ENCODE results near the gene DUSP15. TPM values are rescaled to one million over a fixed set of nuclear protein-coding genes. Genes with fewer than 3 reads are reported as not detected.

DUSP15 gene
- total and polyA plus RNA-seq, 3 donors from 2014 or later = 175 to 274 (median 182) TPM

DNA sequence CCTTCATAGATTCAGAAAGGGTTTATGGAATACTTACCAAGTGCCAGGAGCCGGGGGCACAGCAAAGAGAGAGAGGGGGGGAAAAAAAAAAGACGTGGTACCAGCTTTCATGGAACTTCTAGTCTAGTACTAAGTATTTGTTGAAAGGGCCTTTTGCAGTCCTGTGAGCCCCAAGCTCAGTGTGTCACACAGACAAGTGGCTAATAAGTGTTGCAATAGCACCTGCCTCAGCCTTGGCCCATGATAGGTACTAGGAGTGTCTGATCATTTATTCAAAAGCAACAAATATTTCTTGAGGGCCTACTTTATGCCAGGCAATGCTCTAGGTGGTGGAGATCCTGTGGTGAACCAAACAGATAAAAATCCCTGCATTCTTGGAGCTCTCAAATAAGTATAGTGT lies 43.3 kb downstream of the DUSP15 start:
- H3K27ac ChIP-seq = no peak overlapping the region
- no peak overlapping the region for H3K4me3 ChIP-seq
- TF ChIP-seq, protein P1, sequence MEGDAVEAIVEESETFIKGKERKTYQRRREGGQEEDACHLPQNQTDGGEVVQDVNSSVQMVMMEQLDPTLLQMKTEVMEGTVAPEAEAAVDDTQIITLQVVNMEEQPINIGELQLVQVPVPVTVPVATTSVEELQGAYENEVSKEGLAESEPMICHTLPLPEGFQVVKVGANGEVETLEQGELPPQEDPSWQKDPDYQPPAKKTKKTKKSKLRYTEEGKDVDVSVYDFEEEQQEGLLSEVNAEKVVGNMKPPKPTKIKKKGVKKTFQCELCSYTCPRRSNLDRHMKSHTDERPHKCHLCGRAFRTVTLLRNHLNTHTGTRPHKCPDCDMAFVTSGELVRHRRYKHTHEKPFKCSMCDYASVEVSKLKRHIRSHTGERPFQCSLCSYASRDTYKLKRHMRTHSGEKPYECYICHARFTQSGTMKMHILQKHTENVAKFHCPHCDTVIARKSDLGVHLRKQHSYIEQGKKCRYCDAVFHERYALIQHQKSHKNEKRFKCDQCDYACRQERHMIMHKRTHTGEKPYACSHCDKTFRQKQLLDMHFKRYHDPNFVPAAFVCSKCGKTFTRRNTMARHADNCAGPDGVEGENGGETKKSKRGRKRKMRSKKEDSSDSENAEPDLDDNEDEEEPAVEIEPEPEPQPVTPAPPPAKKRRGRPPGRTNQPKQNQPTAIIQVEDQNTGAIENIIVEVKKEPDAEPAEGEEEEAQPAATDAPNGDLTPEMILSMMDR (IDR thresholded peaks at IDR 0.05) = no peak
- TF ChIP-seq POLR2A (IDR thresholded peaks at IDR 0.05) = no peak
- no peaks in the 10 kb centered on the region for H3K27me3 ChIP-seq
- no peak for DNase-seq
- 85 to 89% methylated on average over 2 of the region's 2 CpGs for WGBS, 2 donors
- H3K4me1 ChIP-seq = peaks cover 10% of the 10 kb centered on the region
- no peaks in the 10 kb centered on the region for H3K9me3 ChIP-seq
- no peaks in the 10 kb centered on the region for H3K36me3 ChIP-seq (ENCODE audit: low read depth, missing control alignments)
- intact Hi-C loops (cut with DNase I; ENCODE audit: low total_unique reads) = loop anchor here (10.0 kb wide), 1 partner anchor 128 kb away; the partner anchor contains the start of gene PDRG1

DNA sequence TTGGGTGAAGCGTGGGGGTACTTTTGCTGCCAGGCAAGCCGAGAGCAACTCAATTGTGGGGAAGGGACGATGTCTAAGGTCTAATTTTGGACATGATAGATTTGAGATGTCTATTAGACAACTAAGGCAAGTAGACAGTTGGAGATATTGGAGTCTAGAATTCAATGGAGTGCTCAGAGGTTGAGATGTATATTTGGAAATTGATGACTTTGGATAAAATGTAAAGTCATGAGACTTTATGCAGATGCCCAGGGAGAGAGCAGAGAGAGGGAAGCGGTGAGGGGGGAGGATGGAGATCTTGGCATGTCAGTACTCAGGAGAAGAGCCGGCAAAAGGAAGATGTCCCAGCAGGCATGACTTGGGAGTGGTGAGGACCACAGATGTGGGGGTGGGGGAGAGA lies 44.3 kb downstream of the DUSP15 start:
- Histone ChIP-seq H3K36me3 (ENCODE audit: low read depth, missing control alignments) (no peaks in the 10 kb centered on the region), H3K27me3 (no peaks in the 10 kb centered on the region), H3K4me3 (no peak overlapping the region), H3K9me3 (no peaks in the 10 kb centered on the region), H3K27ac (no peak overlapping the region), H3K4me1 (peaks cover 10% of the 10 kb centered on the region)
- intact Hi-C loops (cut with DNase I; ENCODE audit: low total_unique reads) = loop anchor here (10.0 kb wide), 1 partner anchor 129 kb away; the partner anchor contains the start of gene PDRG1
- TF ChIP-seq, protein P1 (IDR thresholded peaks at IDR 0.05) = no peak
- TF ChIP-seq POLR2A (IDR thresholded peaks at IDR 0.05) = no peak
- no peak for DNase-seq
- WGBS, 2 donors = 93 to 97% methylated on average over 5 of the region's 5 CpGs

DNA sequence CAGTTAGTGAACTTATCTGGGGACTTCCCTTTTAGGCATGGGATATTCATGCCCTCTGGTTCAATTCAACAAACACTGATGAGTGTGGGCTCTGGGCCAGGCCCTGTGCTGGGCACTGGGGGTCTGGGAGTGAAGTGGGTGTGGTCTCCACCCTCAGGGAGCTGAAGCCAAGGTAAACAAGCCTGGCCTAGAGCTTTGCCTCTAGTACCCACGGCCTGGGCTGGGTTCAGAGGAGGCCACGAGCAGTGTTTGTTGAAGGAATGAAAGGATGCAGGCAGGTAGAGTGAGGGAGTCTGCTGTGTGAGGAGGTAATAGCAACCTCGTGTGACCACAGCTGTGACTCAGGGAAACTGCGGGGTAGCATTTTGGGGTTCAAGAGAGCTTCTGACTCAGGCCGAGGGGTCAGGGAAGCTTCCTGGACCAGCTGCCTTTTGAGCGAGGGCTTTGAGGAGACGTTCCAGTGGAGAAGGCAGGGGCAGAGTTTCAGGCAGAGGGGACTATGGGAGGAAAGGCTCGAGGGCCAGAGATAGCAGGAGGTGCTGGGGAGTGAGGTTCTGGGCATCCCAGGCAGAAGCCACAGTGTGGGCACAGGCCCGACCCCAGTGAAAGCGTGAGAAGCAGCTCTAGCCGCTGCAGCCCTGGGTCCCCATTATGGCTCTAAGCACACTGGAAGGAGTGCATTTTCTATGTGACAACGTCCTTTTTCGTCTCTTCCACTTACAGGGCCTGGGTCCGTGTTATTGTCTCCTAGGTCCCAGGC lies 45.6 kb downstream of the DUSP15 start:
- no peak overlapping the region for H3K27ac ChIP-seq
- intact Hi-C loops (cut with DNase I; ENCODE audit: low total_unique reads) = loop anchor here (10.0 kb wide), 1 partner anchor 130 kb away; the partner anchor contains the start of gene PDRG1
- peaks cover 10% of the 10 kb centered on the region for H3K4me1 ChIP-seq
- no peaks in the 10 kb centered on the region for H3K9me3 ChIP-seq
- no peak for TF ChIP-seq POLR2A (IDR thresholded peaks at IDR 0.05)
- TF ChIP-seq, protein P1 (IDR thresholded peaks at IDR 0.05) = no peak
- DNase-seq = no peak
- WGBS, 2 donors = 78 to 86% methylated on average over 14 of the region's 14 CpGs
- no peak overlapping the region for H3K4me3 ChIP-seq
- no peaks in the 10 kb centered on the region for H3K27me3 ChIP-seq
- H3K36me3 ChIP-seq (ENCODE audit: low read depth, missing control alignments) = no peaks in the 10 kb centered on the region

DNA sequence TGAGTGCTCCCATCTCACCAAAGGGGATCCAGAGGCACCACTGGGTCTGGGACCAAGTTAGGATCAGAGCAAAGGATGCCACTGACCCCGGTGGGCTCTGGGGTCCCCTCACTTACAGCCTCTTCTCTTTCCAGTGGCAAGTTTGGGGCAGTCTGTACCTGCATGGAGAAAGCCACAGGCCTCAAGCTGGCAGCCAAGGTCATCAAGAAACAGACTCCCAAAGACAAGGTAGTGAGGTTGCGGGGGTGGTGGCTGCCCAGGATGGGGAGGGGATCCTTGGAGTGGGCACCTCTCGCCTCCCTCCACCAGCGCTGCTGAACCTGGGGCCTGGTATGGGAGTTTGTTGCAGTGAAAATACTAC lies 46.2 kb downstream of the DUSP15 start:
- H3K27ac ChIP-seq = no peak overlapping the region
- 65 to 68% methylated on average over 4 of the region's 4 CpGs for WGBS, 2 donors

More for the DNA sequence above, 46.2 kb downstream of the DUSP15 start:
- Histone ChIP-seq H3K27me3 (no peaks in the 10 kb centered on the region), H3K36me3 (ENCODE audit: low read depth, missing control alignments) (no peaks in the 10 kb centered on the region), H3K4me3 (no peak overlapping the region), H3K9me3 (no peaks in the 10 kb centered on the region), H3K4me1 (peaks cover 10% of the 10 kb centered on the region)
- TF ChIP-seq, protein P1 (IDR thresholded peaks at IDR 0.05) = no peak
- TF ChIP-seq POLR2A (IDR thresholded peaks at IDR 0.05) = no peak
- intact Hi-C loops (cut with DNase I; ENCODE audit: low total_unique reads) = loop anchor here (10.0 kb wide), 1 partner anchor 131 kb away; the partner anchor contains the start of gene PDRG1
- DNase-seq = no peak
